Measurements from ENCODE around the gene ATOH1. TPM values are rescaled to one million over a fixed set of nuclear protein-coding genes. Genes with fewer than 3 reads are reported as not detected.
A peak's percentile ranks its signal among the peaks of the same experiment; 100 is the strongest.

The ATOH1 gene, protein sequence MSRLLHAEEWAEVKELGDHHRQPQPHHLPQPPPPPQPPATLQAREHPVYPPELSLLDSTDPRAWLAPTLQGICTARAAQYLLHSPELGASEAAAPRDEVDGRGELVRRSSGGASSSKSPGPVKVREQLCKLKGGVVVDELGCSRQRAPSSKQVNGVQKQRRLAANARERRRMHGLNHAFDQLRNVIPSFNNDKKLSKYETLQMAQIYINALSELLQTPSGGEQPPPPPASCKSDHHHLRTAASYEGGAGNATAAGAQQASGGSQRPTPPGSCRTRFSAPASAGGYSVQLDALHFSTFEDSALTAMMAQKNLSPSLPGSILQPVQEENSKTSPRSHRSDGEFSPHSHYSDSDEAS
- total RNA-seq (2021) (not detected in 2 replicates), Bru-seq, nascent RNA (not detected), BruChase-seq, experiment 1, labeled RNA remaining after a 2-hour chase (not detected), BruChase-seq, experiment 2, labeled RNA remaining after a 6-hour chase (not detected)
- long read RNA-seq, result 0 reads

GRCh38 chr4:93828332-93828994 lies at the start of gene ATOH1:
Gene ATOH1 (plus strand): TSS chr4:93828753. CDS start chr4:93828927, 174 bp downstream.
- Histone ChIP-seq H3K79me2 (ENCODE audit: low read depth) (no peaks in the 10 kb centered on the region), H3F3A (ENCODE audit: insufficient read depth, low read depth) (no peaks in the 10 kb centered on the region), H3K27ac (no peak within 1 kb of the TSS), H3K9me3 (ENCODE audit: insufficient read depth, low read depth) (no peaks in the 10 kb centered on the region), H3K27me3 (ENCODE audit: insufficient read depth, low read depth) (no peaks in the 10 kb centered on the region), H3K4me2 (peak within 1 kb of the TSS; percentile 75), H3K9me2 (ENCODE audit: insufficient read depth) (no peaks in the 10 kb centered on the region), H3K36me3 (ENCODE audit: low read depth) (no peaks in the 10 kb centered on the region), H2AFZ (peak within 1 kb of the TSS; percentile 60; the same call in 1 of the 2 replicates), H3K4me1 (replicated peaks; ENCODE audit: insufficient read depth) (no peaks in the 10 kb centered on the region), H4K20me1 (ENCODE audit: insufficient read depth) (no peaks in the 10 kb centered on the region), H3K4me3 (peak within 1 kb of the TSS; percentile 46; the same call in 1 of the 2 replicates)
- BruUV-seq (replicated peaks), result no TSS peak
- TF ChIP-seq, protein P1, sequence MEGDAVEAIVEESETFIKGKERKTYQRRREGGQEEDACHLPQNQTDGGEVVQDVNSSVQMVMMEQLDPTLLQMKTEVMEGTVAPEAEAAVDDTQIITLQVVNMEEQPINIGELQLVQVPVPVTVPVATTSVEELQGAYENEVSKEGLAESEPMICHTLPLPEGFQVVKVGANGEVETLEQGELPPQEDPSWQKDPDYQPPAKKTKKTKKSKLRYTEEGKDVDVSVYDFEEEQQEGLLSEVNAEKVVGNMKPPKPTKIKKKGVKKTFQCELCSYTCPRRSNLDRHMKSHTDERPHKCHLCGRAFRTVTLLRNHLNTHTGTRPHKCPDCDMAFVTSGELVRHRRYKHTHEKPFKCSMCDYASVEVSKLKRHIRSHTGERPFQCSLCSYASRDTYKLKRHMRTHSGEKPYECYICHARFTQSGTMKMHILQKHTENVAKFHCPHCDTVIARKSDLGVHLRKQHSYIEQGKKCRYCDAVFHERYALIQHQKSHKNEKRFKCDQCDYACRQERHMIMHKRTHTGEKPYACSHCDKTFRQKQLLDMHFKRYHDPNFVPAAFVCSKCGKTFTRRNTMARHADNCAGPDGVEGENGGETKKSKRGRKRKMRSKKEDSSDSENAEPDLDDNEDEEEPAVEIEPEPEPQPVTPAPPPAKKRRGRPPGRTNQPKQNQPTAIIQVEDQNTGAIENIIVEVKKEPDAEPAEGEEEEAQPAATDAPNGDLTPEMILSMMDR (conservative IDR thresholded peaks at IDR 0.05), result no peak
- TF ChIP-seq EZH2 (IDR thresholded peaks at IDR 0.05; ENCODE audit: low read depth), result no peak
- ChIA-PET POLR2A (ENCODE audit: unreplicated experiment) (no interaction called here), CTCF (no interaction called here)
- DNase-seq, result peak; percentile 46 to 51
- intact Hi-C loops (cut with micrococcal nuclease; ENCODE audit: unreplicated experiment), result no loop called here

DNA sequence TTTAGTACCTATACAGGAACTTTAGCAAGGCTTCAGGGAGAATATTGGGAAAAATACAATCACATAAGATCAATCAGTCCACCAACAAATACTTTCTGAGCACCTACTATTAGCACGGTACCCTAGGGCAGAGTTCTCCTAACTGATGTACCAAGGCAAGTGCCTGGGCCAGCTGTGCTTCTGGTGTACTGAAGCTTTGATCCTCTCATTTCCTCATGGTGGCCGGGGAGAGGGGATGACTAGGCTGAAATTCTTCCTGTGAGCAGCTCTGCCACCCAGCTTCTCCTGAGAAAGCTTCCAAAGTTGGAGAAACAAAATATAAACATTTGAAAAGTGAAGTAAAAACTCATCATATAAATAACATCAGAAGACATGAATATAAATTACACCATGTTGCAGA lies 49.3 kb upstream of the ATOH1 start:
- H3K4me1 ChIP-seq (replicated peaks; ENCODE audit: insufficient read depth), result no peaks in the 10 kb centered on the region
- no peaks in the 10 kb centered on the region for H3K9me2 ChIP-seq (ENCODE audit: insufficient read depth)
- H3K27ac ChIP-seq, result no peak overlapping the region
- intact Hi-C loops (cut with micrococcal nuclease; ENCODE audit: unreplicated experiment), result no loop called here
- no peak for TF ChIP-seq EZH2 (IDR thresholded peaks at IDR 0.05; ENCODE audit: low read depth)
- TF ChIP-seq, protein P1 (conservative IDR thresholded peaks at IDR 0.05), result no peak
- POLR2A ChIA-PET (ENCODE audit: unreplicated experiment), result no interaction called here
- no peak for DNase-seq
- no peaks in the 10 kb centered on the region for H3K36me3 ChIP-seq (ENCODE audit: low read depth)
- no peaks in the 10 kb centered on the region for H3K9me3 ChIP-seq (ENCODE audit: insufficient read depth, low read depth)
- no peak overlapping the region for H2AFZ ChIP-seq
- H3K4me2 ChIP-seq, result no peak overlapping the region
- CTCF ChIA-PET, result no interaction called here
- BruUV-seq (replicated peaks), result no TSS peak
- no peaks in the 10 kb centered on the region for H4K20me1 ChIP-seq (ENCODE audit: insufficient read depth)
- H3K79me2 ChIP-seq (ENCODE audit: low read depth), result no peaks in the 10 kb centered on the region
- no peaks in the 10 kb centered on the region for H3K27me3 ChIP-seq (ENCODE audit: insufficient read depth, low read depth)
- H3K4me3 ChIP-seq, result no peak overlapping the region
- H3F3A ChIP-seq (ENCODE audit: insufficient read depth, low read depth), result no peaks in the 10 kb centered on the region

DNA sequence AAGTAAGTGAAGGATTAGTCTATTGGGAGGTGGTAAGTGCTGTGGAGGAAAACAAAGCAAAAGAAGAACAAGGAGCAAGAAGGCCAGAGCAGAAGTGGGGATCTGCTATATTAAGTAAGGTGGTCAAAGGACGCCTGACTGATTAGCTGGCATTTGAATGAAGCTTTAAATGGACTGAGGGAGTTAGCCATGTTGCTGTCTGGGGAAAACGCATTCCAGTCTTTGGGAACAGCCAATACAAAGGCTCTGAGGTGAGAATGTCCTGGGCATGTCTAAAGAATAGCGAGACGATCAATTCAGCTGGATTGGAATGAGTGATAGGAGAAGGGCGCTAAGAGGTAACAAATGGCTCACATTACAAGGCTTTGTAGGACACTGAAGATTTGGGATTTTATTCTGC lies 48.5 kb upstream of the ATOH1 start:
- Histone ChIP-seq H3K27me3 (ENCODE audit: insufficient read depth, low read depth) (no peaks in the 10 kb centered on the region), H3K36me3 (ENCODE audit: low read depth) (no peaks in the 10 kb centered on the region), H3K79me2 (ENCODE audit: low read depth) (no peaks in the 10 kb centered on the region), H3K27ac (no peak overlapping the region), H3K9me3 (ENCODE audit: insufficient read depth, low read depth) (no peaks in the 10 kb centered on the region), H3F3A (ENCODE audit: insufficient read depth, low read depth) (no peaks in the 10 kb centered on the region), H3K4me1 (replicated peaks; ENCODE audit: insufficient read depth) (no peaks in the 10 kb centered on the region), H2AFZ (no peak overlapping the region), H3K9me2 (ENCODE audit: insufficient read depth) (no peaks in the 10 kb centered on the region), H4K20me1 (ENCODE audit: insufficient read depth) (no peaks in the 10 kb centered on the region), H3K4me2 (no peak overlapping the region), H3K4me3 (no peak overlapping the region)
- ChIA-PET CTCF (no interaction called here), POLR2A (ENCODE audit: unreplicated experiment) (no interaction called here)
- TF ChIP-seq, protein P1 (conservative IDR thresholded peaks at IDR 0.05), result no peak
- TF ChIP-seq EZH2 (IDR thresholded peaks at IDR 0.05; ENCODE audit: low read depth), result no peak
- intact Hi-C loops (cut with micrococcal nuclease; ENCODE audit: unreplicated experiment), result no loop called here
- BruUV-seq (replicated peaks), result no TSS peak
- no peak for DNase-seq
